WTC11 (cell line): ENCODE measurements around the gene CLEC2D. TPM values are rescaled to one million over a fixed set of nuclear protein-coding genes. Genes with fewer than 3 reads are reported as not detected.

ENCODE experiments used
- ATAC-seq: fragments of 200-7000 bp; cut with Tn5 transposase; 2 replicates; pipeline ENCODE4 v1.10.0; 2021; ENCODE audit warnings: mild to moderate bottlenecking, moderate library complexity
- CTCF ChIA-PET: fragments of 300-600 bp; sonication (Branson Sonifier 250); formaldehyde crosslinking; loops from one replicate; lab custom pipeline; 2021; ENCODE audit warnings: antibody characterized with exemption; lab: Charles Lee
- POLR2A ChIA-PET: fragments of 350-600 bp; sonication (Branson Sonifier 250); formaldehyde crosslinking; loops from one replicate; lab custom pipeline; 2021; ENCODE audit warnings: antibody characterized with exemption; lab: Charles Lee
- DNase-seq: peaks from one replicate; pipeline ENCODE4 v3.0.0; 2021; ENCODE audit warnings: low spot score
- H3K27ac Mint-ChIP-seq: 2 replicates; pipeline ENCODE4 v1.8.0; 2021; ENCODE audit warnings: mixed read lengths
- H3K27me3 Mint-ChIP-seq: 2 replicates; pipeline ENCODE4 v1.8.0; 2021; ENCODE audit warnings: low read depth, mild to moderate bottlenecking, moderate library complexity, mixed read lengths
- H3K36me3 Mint-ChIP-seq: 2 replicates; pipeline ENCODE4 v1.8.0; 2021; ENCODE audit warnings: mixed read lengths
- H3K4me1 Mint-ChIP-seq: 2 replicates; pipeline ENCODE4 v1.8.0; 2022; ENCODE audit warnings: mixed read lengths
- H3K4me3 Mint-ChIP-seq: 2 replicates; pipeline ENCODE4 v1.8.0; 2021; ENCODE audit warnings: mild to moderate bottlenecking, moderate library complexity, mixed read lengths
- H3K9me3 Mint-ChIP-seq: 2 replicates; pipeline ENCODE4 v1.8.0; 2021; ENCODE audit warnings: mixed read lengths
- ATF1 ChIP-seq: sonication (generic); formaldehyde crosslinking; IDR thresholded peaks from 2 replicates; pipeline ENCODE4 v1.8.1; 2023; ENCODE audit warnings: mild to moderate bottlenecking, moderate library complexity, missing genetic modification reagents
- EMX1 ChIP-seq: fragments of 250-450 bp; sonication (Bioruptor Pico); IDR thresholded peaks from 2 replicates; pipeline ENCODE4 v1.8.0; 2021; ENCODE audit warnings: mild to moderate bottlenecking
- ETV6 ChIP-seq: sonication (generic); formaldehyde crosslinking; IDR thresholded peaks from 2 replicates; pipeline ENCODE4 v1.8.1; 2022; ENCODE audit warnings: mild to moderate bottlenecking, missing genetic modification reagents
- IRF1 ChIP-seq: sonication (generic); formaldehyde crosslinking; IDR thresholded peaks from 2 replicates; pipeline ENCODE4 v1.8.0; 2023; ENCODE audit warnings: missing genetic modification reagents
- MAX ChIP-seq: sonication (generic); formaldehyde crosslinking; IDR thresholded peaks from 2 replicates; pipeline ENCODE4 v1.8.0; 2022; ENCODE audit warnings: mild to moderate bottlenecking, missing genetic modification reagents
- PRRX2 ChIP-seq: fragments of 250-450 bp; sonication (Bioruptor Pico); IDR thresholded peaks from 2 replicates; pipeline ENCODE4 v1.8.0; 2021; ENCODE audit warnings: mild to moderate bottlenecking
- total RNA-seq: library from RNA; stranded (reverse); gene quantifications from 3 replicates; pipeline ENCODE4 v1.2.3, GENCODE V29; 2021

Gene CLEC2D
- total RNA-seq, 1 experiment from 2014 or later, result 6.2 TPM

GRCh38 chr12:9741726-9742125, 72.2 kb downstream of the CLEC2D start:
- POLR2A ChIA-PET, result no interaction called here
- peaks cover 3% of the 10 kb centered on the region; the same call in 1 of the 2 replicates for H3K9me3 Mint-ChIP-seq
- TF ChIP-seq IRF1 (CRISPR knock-in tag), result no peak
- TF ChIP-seq, all 79 proteins: peak for 0

GRCh38 chr12:9742661-9743060, 73.1 kb downstream of the CLEC2D start:
- TF ChIP-seq ETV6 (no peak), ATF1 (CRISPR knock-in tag) (no peak), MAX (no peak)
- no peak for ATAC-seq
- DNase-seq, result no peak
- H3K27ac Mint-ChIP-seq, result no peak overlapping the region
- no peak overlapping the region for H3K4me3 Mint-ChIP-seq
- no peaks in the 10 kb centered on the region for H3K36me3 Mint-ChIP-seq
- peaks cover 21% of the 10 kb centered on the region for H3K4me1 Mint-ChIP-seq
- ChIA-PET POLR2A (interaction anchor here (0.7 kb wide), 2 partner anchors 34 to 375 kb away, joined by 3 read pairs; no protein-coding TSS in a partner anchor), CTCF (interaction anchor here (0.6 to 1.6 kb wide), 34 partner anchors 8 to 411 kb away, joined by 3 to 24 read pairs (median 5); partner anchors contain the start of genes CD69, CLEC1A, CLEC2A and CLECL1)
- H3K9me3 Mint-ChIP-seq, result peaks cover 3% of the 10 kb centered on the region; the same call in 1 of the 2 replicates
- H3K27me3 Mint-ChIP-seq, result peaks cover 12% of the 10 kb centered on the region

More at GRCh38 chr12:9741726-9742125, 72.2 kb downstream of the CLEC2D start:
- H3K27me3 Mint-ChIP-seq, result peaks cover 12% of the 10 kb centered on the region
- CTCF ChIA-PET, result interaction anchor here (0.6 to 1.6 kb wide), 4 partner anchors 9 to 186 kb away, joined by 3 to 9 read pairs (median 4); no protein-coding TSS in a partner anchor
- H3K36me3 Mint-ChIP-seq, result no peaks in the 10 kb centered on the region
- no peak overlapping the region for H3K27ac Mint-ChIP-seq
- H3K4me3 Mint-ChIP-seq, result no peak overlapping the region
- ATAC-seq (no peak), DNase-seq (no peak)
- peaks cover 21% of the 10 kb centered on the region for H3K4me1 Mint-ChIP-seq

- no peak for DNase-seq
- H3K27ac Mint-ChIP-seq, result no peak overlapping the region; the same call in 1 of the 2 replicates
- no peak overlapping the region for H3K4me3 Mint-ChIP-seq
- TF ChIP-seq EMX1 (no peak), PRRX2 (no peak)
- TF ChIP-seq, all 79 proteins: peak for 0
- Mint-ChIP-seq H3K4me1 (peaks cover 21% of the 10 kb centered on the region), H3K36me3 (no peaks in the 10 kb centered on the region), H3K9me3 (no peaks in the 10 kb centered on the region), H3K27me3 (peaks cover under 1% of the 10 kb centered on the region; the same call in 1 of the 2 replicates)
- ChIA-PET CTCF (interaction anchor here (1.1 to 7.5 kb wide), 5 partner anchors 16 to 112 kb away, joined by 3 to 148 read pairs (median 6); no protein-coding TSS in a partner anchor), POLR2A (interaction anchor here (0.6 kb wide), 1 partner anchor 101 kb away, joined by 3 read pairs; no protein-coding TSS in a partner anchor)
- ATAC-seq, result peak; percentile 51
Measured at GRCh38 chr12:9745199-9745598, 75.7 kb downstream of the CLEC2D start.

Other genes starting within 250 kb of the CLEC2D start
- not detected in 3 replicates for gene KLRB1, start 61.8 kb upstream of the CLEC2D start, total RNA-seq
- not detected in 3 replicates for gene CLECL1, start 63.4 kb downstream of the CLEC2D start, total RNA-seq
- 0.34 to 0.60 TPM (median 0.42 TPM) in 3 replicates for gene CD69, start 91.2 kb downstream of the CLEC2D start, total RNA-seq
- not detected in 3 replicates for gene KLRF1, start 157.8 kb downstream of the CLEC2D start, total RNA-seq
- 0.20 TPM in 1 of 3 replicates, not detected in the others for gene CLEC2B, start 199.6 kb downstream of the CLEC2D start, total RNA-seq
- not detected in 3 replicates for gene KLRF2, start 211.8 kb downstream of the CLEC2D start, total RNA-seq